ENCODE results near the gene STIL. TPM values are rescaled to one million over a fixed set of nuclear protein-coding genes. Genes with fewer than 3 reads are reported as not detected.
A peak's percentile ranks its signal among the peaks of the same experiment; 100 is the strongest.

The STIL gene
- total and polyA plus RNA-seq, 2 of the 13 experiments (the other 11 are each of a cell fraction or from before 2014, with no cell fraction given), result 13.7 to 18.6 TPM

GRCh38 chr1:47333922-47334764 is 20.2 kb upstream of the STIL start:
- Histone ChIP-seq H3K79me2 (ENCODE audit: insufficient read depth, low read length) (peaks cover 45% of the 10 kb centered on the region), H3K9ac (ENCODE audit: insufficient read depth, low read depth, low read length) (peak overlapping the region; percentile 95), H3K27ac (ENCODE audit: extremely low read length, insufficient read depth, low read length) (peak overlapping the region; percentile 99), H2AFZ (ENCODE audit: low read length) (no peak overlapping the region), H3K4me2 (ENCODE audit: low read depth, low read length) (peak overlapping the region; percentile 84), H3K9me3 (ENCODE audit: low read length) (no peaks in the 10 kb centered on the region), H3K27me3 (ENCODE audit: control insufficient read depth in 1 of 2, insufficient read depth in 2 of 2, low read length in 2 of 2) (no peaks in the 10 kb centered on the region; a peak in 1 of 5 replicates), H3K36me3 (replicated peaks in 1 of 2; ENCODE audit: control insufficient read depth in 1 of 2, insufficient read depth in 2 of 2, low read length in 2 of 2) (peaks cover 0 to 7% of the 10 kb centered on the region in 2 experiments; a peak in 2 of 5 replicates), H4K20me1 (ENCODE audit: insufficient read depth, low read length) (peaks cover under 1% of the 10 kb centered on the region; the same call in 1 of the 2 replicates), H3K4me1 (ENCODE audit: insufficient read depth, low read length) (peaks cover 52% of the 10 kb centered on the region), H3K4me3 (replicated peaks in 1 of 3; ENCODE audit: insufficient read depth in 1 of 3, low read depth in 2 of 3, low read length in 3 of 3) (peak overlapping the region; percentile 87 to 98 (median 94))
- no peak for FAIRE-seq
- intact Hi-C loops (cut with micrococcal nuclease; ENCODE audit: unreplicated experiment) (loop anchor here (1.0 kb wide), 2 partner anchors 20 to 45 kb away; partner anchors contain the start of gene STIL), in situ Hi-C loops (cut with HindIII; ENCODE audit: extremely low pct_ligation_motif_present, low pct_unique_long_range_greater_than_20kb) (no loop called here)
- DNase-seq (ENCODE audit: low spot score), result peak; percentile 58
- BruUV-seq (replicated peaks), result no TSS peak
- ChIA-PET CTCF (ENCODE audit: low intra/inter-chr PET ratio, low total read pairs) (no interaction called here), POLR2A (interaction anchor here (0.6 to 3.2 kb wide), 17 partner anchors 8 to 717 kb away, joined by 3 to 54 read pairs (median 4); partner anchors contain the start of genes FOXD2, MOB3C and STIL)
- WGBS (ENCODE audit: low lambda C conversion rate), result under 1% methylated on average over 27 of the region's 90 CpGs
- peak; percentile 92 for ATAC-seq
- TF ChIP-seq ZNF24 (IDR thresholded peaks at IDR 0.05) (no peak), TSC22D2 (CRISPR knock-in tag; IDR thresholded peaks at IDR 0.05; ENCODE audit: borderline replicate concordance) (no peak), CEBPG (CRISPR knock-in tag; IDR thresholded peaks at IDR 0.05) (no peak), ZHX1 (CRISPR knock-in tag; IDR thresholded peaks at IDR 0.05; ENCODE audit: low read depth) (no peak; the same call in 1 of the 2 replicates), ZNF224 (CRISPR knock-in tag; IDR thresholded peaks at IDR 0.05) (0 out of 2 replicates have a peak, but pooled peaks have one; percentile 39), RFX1 (IDR thresholded peaks at IDR 0.05) (no peak), ZBTB7A (CRISPR knock-in tag; IDR thresholded peaks at IDR 0.05) (0 out of 2 replicates have a peak, but pooled peaks have one; percentile 26)
- TF ChIP-seq, protein P1, sequence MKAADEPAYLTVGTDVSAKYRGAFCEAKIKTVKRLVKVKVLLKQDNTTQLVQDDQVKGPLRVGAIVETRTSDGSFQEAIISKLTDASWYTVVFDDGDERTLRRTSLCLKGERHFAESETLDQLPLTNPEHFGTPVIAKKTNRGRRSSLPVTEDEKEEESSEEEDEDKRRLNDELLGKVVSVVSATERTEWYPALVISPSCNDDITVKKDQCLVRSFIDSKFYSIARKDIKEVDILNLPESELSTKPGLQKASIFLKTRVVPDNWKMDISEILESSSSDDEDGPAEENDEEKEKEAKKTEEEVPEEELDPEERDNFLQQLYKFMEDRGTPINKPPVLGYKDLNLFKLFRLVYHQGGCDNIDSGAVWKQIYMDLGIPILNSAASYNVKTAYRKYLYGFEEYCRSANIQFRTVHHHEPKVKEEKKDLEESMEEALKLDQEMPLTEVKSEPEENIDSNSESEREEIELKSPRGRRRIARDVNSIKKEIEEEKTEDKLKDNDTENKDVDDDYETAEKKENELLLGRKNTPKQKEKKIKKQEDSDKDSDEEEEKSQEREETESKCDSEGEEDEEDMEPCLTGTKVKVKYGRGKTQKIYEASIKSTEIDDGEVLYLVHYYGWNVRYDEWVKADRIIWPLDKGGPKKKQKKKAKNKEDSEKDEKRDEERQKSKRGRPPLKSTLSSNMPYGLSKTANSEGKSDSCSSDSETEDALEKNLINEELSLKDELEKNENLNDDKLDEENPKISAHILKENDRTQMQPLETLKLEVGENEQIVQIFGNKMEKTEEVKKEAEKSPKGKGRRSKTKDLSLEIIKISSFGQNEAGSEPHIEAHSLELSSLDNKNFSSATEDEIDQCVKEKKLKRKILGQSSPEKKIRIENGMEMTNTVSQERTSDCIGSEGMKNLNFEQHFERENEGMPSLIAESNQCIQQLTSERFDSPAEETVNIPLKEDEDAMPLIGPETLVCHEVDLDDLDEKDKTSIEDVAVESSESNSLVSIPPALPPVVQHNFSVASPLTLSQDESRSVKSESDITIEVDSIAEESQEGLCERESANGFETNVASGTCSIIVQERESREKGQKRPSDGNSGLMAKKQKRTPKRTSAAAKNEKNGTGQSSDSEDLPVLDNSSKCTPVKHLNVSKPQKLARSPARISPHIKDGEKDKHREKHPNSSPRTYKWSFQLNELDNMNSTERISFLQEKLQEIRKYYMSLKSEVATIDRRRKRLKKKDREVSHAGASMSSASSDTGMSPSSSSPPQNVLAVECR (CRISPR knock-in tag; IDR thresholded peaks at IDR 0.05; ENCODE audit: borderline replicate concordance), result peak; percentile 29; the same call in 1 of the 2 replicates
- TF ChIP-seq, protein P2, sequence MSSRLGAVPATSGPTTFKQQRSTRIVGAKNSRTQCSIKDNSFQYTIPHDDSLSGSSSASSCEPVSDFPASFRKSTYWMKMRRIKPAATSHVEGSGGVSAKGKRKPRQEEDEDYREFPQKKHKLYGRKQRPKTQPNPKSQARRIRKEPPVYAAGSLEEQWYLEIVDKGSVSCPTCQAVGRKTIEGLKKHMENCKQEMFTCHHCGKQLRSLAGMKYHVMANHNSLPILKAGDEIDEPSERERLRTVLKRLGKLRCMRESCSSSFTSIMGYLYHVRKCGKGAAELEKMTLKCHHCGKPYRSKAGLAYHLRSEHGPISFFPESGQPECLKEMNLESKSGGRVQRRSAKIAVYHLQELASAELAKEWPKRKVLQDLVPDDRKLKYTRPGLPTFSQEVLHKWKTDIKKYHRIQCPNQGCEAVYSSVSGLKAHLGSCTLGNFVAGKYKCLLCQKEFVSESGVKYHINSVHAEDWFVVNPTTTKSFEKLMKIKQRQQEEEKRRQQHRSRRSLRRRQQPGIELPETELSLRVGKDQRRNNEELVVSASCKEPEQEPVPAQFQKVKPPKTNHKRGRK (CRISPR knock-in tag; IDR thresholded peaks at IDR 0.05), result no peak
- TF ChIP-seq, protein P3, sequence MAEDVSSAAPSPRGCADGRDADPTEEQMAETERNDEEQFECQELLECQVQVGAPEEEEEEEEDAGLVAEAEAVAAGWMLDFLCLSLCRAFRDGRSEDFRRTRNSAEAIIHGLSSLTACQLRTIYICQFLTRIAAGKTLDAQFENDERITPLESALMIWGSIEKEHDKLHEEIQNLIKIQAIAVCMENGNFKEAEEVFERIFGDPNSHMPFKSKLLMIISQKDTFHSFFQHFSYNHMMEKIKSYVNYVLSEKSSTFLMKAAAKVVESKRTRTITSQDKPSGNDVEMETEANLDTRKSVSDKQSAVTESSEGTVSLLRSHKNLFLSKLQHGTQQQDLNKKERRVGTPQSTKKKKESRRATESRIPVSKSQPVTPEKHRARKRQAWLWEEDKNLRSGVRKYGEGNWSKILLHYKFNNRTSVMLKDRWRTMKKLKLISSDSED (CRISPR knock-in tag; IDR thresholded peaks at IDR 0.05), result no peak

Measured in HepG2 (cell line).